MM.1S (cell line): ENCODE data around the gene PDIA2.

Source experiments
- DNase-seq: peaks from one replicate; pipeline ENCODE4 v3.0.0-alpha.2; 2015
- H2AFZ ChIP-seq: fragments of 300-600 bp; sonication (generic); 2 replicates; pipeline ENCODE4 v1.6.0; 2016; ENCODE audit warnings: antibody characterized with exemption, low read length
- H3F3A ChIP-seq: fragments of 300-600 bp; sonication (generic); 2 replicates; pipeline ENCODE4 v1.6.1; 2016; ENCODE audit warnings: mild to moderate bottlenecking, antibody characterized with exemption, low read length, moderate library complexity, mixed read lengths; ENCODE audit not compliant: insufficient read depth
- H3K27ac ChIP-seq: fragments of 300-600 bp; sonication (generic); 2 replicates; pipeline ENCODE4 v1.5.1; 2016; ENCODE audit warnings: mild to moderate bottlenecking, low read length
- H3K27me3 ChIP-seq: fragments of 300-600 bp; sonication (generic); replicated peaks from 2 replicates; pipeline ENCODE4 v1.6.0; 2016; ENCODE audit warnings: low read length; ENCODE audit not compliant: insufficient read depth
- H3K36me3 ChIP-seq: fragments of 300-600 bp; sonication (generic); replicated peaks from 2 replicates; pipeline ENCODE4 v1.6.1; 2016; ENCODE audit warnings: mild to moderate bottlenecking, low read length, mixed read lengths; ENCODE audit not compliant: insufficient read depth
- H3K4me1 ChIP-seq: fragments of 300-600 bp; sonication (generic); 2 replicates; pipeline ENCODE4 v1.6.1; 2016; ENCODE audit warnings: low read length, mixed read lengths
- H3K4me2 ChIP-seq: fragments of 300-600 bp; sonication (generic); 2 replicates; pipeline ENCODE4 v1.6.0; 2016; ENCODE audit warnings: low read depth, low read length
- H3K4me3 ChIP-seq: fragments of 300-600 bp; sonication (generic); 2 replicates; pipeline ENCODE4 v1.5.1; 2016; ENCODE audit warnings: low read length, mixed read lengths
- H3K79me2 ChIP-seq: fragments of 300-600 bp; sonication (generic); 2 replicates; pipeline ENCODE4 v1.6.1; 2016; ENCODE audit warnings: mixed run types, low read length, mixed read lengths
- H3K9ac ChIP-seq: fragments of 300-600 bp; sonication (generic); 2 replicates; pipeline ENCODE4 v1.6.1; 2016; ENCODE audit warnings: low read length, mixed read lengths
- H3K9me2 ChIP-seq: fragments of 300-600 bp; sonication (generic); replicated peaks from 2 replicates; pipeline ENCODE4 v1.6.1; 2016; ENCODE audit warnings: mild to moderate bottlenecking, low read length, mixed read lengths; ENCODE audit not compliant: insufficient read depth
- H3K9me3 ChIP-seq: fragments of 300-600 bp; sonication (generic); replicated peaks from 2 replicates; pipeline ENCODE4 v1.6.1; 2016; ENCODE audit warnings: mild to moderate bottlenecking, low read length, mixed read lengths; ENCODE audit not compliant: insufficient read depth
- H4K20me1 ChIP-seq: fragments of 300-600 bp; sonication (generic); 2 replicates; pipeline ENCODE4 v1.6.1; 2016; ENCODE audit warnings: mild to moderate bottlenecking, low read length, moderate library complexity, mixed read lengths; ENCODE audit not compliant: insufficient read depth
- EZH2 ChIP-seq: fragments of 300-600 bp; sonication (generic); optimal IDR thresholded peaks from 2 replicates; pipeline ENCODE3; 2017; ENCODE audit warnings: low read depth, mild to moderate bottlenecking, antibody characterized with exemption, low read length, mixed read lengths
- EZH2phosphoT487 ChIP-seq: fragments of 300-600 bp; sonication (generic); IDR thresholded peaks from 2 replicates; pipeline ENCODE4 v1.6.1; 2018; ENCODE audit warnings: antibody characterized with exemption, low read length
- TF ChIP-seq, protein P1 (sequence below): fragments of 300-600 bp; sonication (generic); IDR thresholded peaks from 2 replicates; pipeline ENCODE4 v1.5.1; 2016; ENCODE audit warnings: antibody characterized with exemption, low read length, mixed read lengths

The PDIA2 gene, protein sequence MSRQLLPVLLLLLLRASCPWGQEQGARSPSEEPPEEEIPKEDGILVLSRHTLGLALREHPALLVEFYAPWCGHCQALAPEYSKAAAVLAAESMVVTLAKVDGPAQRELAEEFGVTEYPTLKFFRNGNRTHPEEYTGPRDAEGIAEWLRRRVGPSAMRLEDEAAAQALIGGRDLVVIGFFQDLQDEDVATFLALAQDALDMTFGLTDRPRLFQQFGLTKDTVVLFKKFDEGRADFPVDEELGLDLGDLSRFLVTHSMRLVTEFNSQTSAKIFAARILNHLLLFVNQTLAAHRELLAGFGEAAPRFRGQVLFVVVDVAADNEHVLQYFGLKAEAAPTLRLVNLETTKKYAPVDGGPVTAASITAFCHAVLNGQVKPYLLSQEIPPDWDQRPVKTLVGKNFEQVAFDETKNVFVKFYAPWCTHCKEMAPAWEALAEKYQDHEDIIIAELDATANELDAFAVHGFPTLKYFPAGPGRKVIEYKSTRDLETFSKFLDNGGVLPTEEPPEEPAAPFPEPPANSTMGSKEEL

DNA sequence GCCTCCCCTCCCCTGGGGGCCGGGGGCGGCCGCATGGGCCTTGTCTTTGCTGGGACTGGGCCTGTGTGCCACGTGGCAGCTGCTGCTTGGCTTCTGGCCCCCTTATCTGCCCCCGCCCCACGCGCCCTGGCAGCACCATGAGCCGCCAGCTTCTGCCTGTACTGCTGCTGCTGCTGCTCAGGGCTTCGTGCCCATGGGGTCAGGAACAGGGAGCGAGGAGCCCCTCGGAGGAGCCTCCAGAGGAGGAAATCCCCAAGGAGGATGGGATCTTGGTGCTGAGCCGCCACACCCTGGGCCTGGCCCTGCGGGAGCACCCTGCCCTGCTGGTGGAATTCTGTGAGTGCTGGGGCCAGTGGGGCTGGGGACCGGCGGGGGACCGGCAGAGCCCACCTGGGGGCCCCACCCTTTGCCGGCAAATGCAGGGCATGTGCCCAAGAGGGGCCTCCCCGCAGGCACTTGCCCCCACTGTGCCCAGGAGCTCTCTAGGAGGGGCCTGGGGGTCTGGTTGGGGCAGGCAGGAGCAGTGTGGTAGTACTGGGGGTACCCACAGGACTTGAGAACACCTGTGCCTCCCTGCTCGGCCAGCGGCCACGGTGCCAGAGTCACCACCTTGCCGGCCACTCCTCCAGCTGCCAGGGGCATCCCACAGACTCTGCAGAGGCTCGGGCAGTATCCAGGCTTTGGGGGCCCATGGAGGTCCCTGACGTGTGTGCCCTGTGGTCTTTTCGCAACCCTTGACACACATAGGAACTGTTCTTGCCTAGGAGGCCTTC lies at the start of gene PDIA2:
PDIA2 (plus strand) TSS at position 132 of the 773 bp plus-strand sequence; CDS start at position 138, 6 bp downstream.
- no peaks in the 10 kb centered on the region for H4K20me1 ChIP-seq
- no peaks in the 10 kb centered on the region for H3K36me3 ChIP-seq
- no peaks in the 10 kb centered on the region for H3K79me2 ChIP-seq
- H3K27me3 ChIP-seq, result peaks cover 23% of the 10 kb centered on the region
- no peak within 1 kb of the TSS for H3K4me3 ChIP-seq
- no peak within 1 kb of the TSS for H3K9ac ChIP-seq
- no peaks in the 10 kb centered on the region for H3K9me2 ChIP-seq
- TF ChIP-seq, protein P1, sequence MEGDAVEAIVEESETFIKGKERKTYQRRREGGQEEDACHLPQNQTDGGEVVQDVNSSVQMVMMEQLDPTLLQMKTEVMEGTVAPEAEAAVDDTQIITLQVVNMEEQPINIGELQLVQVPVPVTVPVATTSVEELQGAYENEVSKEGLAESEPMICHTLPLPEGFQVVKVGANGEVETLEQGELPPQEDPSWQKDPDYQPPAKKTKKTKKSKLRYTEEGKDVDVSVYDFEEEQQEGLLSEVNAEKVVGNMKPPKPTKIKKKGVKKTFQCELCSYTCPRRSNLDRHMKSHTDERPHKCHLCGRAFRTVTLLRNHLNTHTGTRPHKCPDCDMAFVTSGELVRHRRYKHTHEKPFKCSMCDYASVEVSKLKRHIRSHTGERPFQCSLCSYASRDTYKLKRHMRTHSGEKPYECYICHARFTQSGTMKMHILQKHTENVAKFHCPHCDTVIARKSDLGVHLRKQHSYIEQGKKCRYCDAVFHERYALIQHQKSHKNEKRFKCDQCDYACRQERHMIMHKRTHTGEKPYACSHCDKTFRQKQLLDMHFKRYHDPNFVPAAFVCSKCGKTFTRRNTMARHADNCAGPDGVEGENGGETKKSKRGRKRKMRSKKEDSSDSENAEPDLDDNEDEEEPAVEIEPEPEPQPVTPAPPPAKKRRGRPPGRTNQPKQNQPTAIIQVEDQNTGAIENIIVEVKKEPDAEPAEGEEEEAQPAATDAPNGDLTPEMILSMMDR, result no peak
- TF ChIP-seq EZH2phosphoT487, result no peak
- TF ChIP-seq EZH2, result no peak
- H3F3A ChIP-seq, result no peaks in the 10 kb centered on the region
- no peak for DNase-seq
- no peak within 1 kb of the TSS for H3K27ac ChIP-seq
- no peak within 1 kb of the TSS for H2AFZ ChIP-seq
- no peak within 1 kb of the TSS for H3K4me2 ChIP-seq
- no peaks in the 10 kb centered on the region for H3K4me1 ChIP-seq
- no peaks in the 10 kb centered on the region for H3K9me3 ChIP-seq

DNA sequence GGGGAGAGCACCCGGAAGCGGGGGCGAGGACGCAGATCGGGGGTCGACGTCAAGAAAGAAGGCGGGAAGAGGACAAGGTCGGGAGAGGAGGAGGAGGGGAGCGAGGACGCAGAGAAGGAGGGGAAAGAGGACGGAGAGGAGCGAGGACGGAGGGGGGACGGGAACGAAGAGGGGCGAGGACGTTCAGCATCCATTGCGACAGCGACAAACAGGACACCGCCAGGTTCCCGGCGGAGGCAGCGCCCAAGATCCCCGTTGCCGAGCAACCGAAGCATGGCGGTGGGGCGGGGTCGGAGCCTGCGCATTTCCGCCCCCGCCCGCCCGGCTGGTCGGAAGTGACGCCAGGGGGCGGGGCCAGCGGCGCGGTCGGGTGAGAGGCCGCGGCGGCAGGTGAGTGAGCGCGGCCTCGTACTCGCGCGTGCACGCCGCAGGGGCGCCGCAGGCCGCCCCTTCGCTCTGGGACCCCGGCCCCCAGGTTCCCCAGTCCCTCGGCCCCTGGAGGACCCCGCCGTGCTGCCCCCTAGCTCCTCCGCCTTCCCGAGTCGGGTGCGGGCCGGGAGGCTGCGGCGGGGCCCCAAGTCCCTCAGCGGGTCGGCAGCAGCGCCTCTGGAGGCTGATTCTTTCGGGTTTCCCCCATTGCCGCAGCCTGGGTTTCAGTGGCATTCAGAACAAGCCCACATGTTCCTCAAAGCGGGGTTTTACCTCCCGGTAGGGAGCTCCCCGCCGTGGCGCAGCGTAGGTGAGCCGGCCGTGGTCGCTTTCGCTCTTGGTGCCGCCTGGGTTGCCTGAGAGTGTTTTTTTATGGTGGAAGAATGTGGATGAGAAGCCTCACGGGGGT lies 48.3 kb upstream of the PDIA2 start, which contains the start of gene FAM234A:
FAM234A (plus strand) TSS at position 354 of the 838 bp plus-strand sequence. CDS start 19,593 bp downstream, outside the sequence.
- Histone ChIP-seq H3K9me2 (no peaks in the 10 kb centered on the region), H3K79me2 (no peaks in the 10 kb centered on the region; the same call in 1 of the 2 replicates), H4K20me1 (no peaks in the 10 kb centered on the region), H3F3A (peaks cover 9% of the 10 kb centered on the region), H3K27ac (peak within 1 kb of the TSS; percentile 94), H3K4me3 (peak within 1 kb of the TSS; percentile 74), H3K4me1 (no peaks in the 10 kb centered on the region), H3K9ac (peak within 1 kb of the TSS; percentile 88), H3K4me2 (peak within 1 kb of the TSS; percentile 72), H3K9me3 (no peaks in the 10 kb centered on the region), H3K36me3 (no peaks in the 10 kb centered on the region), H3K27me3 (no peaks in the 10 kb centered on the region), H2AFZ (peak within 1 kb of the TSS; percentile 95)
- no peak for TF ChIP-seq EZH2
- TF ChIP-seq, protein P1, result peak; percentile 54
- DNase-seq, result peak; percentile 96

DNA sequence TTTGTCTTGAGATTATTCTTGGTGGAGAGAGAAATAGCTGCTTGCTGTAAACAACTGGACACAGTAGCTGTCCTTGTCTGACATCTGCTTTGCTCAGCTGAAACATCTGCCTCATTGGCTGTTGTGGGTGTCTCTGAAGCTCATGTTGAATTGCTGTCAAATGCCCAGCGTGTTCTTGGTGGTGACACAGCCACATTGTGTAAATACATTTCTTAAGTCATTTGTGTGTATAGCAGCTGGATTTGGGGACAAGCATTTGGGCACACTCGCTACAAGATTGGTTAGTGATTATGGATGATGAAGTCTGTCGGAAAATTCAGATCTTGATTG lies 43.1 kb upstream of the PDIA2 start:
- Histone ChIP-seq H3K79me2 (no peaks in the 10 kb centered on the region; the same call in 1 of the 2 replicates), H4K20me1 (no peaks in the 10 kb centered on the region), H3K4me1 (0 out of 2 replicates have a peak, but pooled peaks cover 4% of the 10 kb centered on the region), H3F3A (peaks cover 9% of the 10 kb centered on the region), H3K27ac (no peak overlapping the region), H3K27me3 (no peaks in the 10 kb centered on the region), H3K4me2 (no peak overlapping the region), H3K36me3 (no peaks in the 10 kb centered on the region), H2AFZ (no peak overlapping the region), H3K9me2 (no peaks in the 10 kb centered on the region), H3K4me3 (no peak overlapping the region), H3K9me3 (no peaks in the 10 kb centered on the region), H3K9ac (no peak overlapping the region)
- TF ChIP-seq, protein P1, result no peak
- TF ChIP-seq EZH2phosphoT487, result no peak
- TF ChIP-seq EZH2, result no peak
- no peak for DNase-seq
